GM19468 (cell line): ENCODE data around the gene MYO7A.

Experiments used
- ATAC-seq: cut with Tn5 transposase; IDR thresholded peaks from one replicate; pipeline ENCODE4 v1.9.1; 2021; ENCODE audit warnings: mild to moderate bottlenecking, moderate library complexity, moderate number of reproducible peaks; ENCODE audit not compliant: unreplicated experiment; ENCODE audit errors: extremely low read depth

MYO7A gene

GRCh38 chr11:77195071-77195755 is 67.2 kb downstream of the MYO7A start:
- no peak for ATAC-seq

GRCh38 chr11:77196961-77197360 is 68.9 kb downstream of the MYO7A start:
- no peak for ATAC-seq

GRCh38 chr11:77197626-77198320 is 69.7 kb downstream of the MYO7A start:
- no peak for ATAC-seq

GRCh38 chr11:77198440-77198849 is 70.4 kb downstream of the MYO7A start:
- no peak for ATAC-seq

- ATAC-seq, result no peak
These were observed 71.2 kb downstream of the MYO7A start for GRCh38 chr11:77199137-77199745.

GRCh38 chr11:77200351-77201268 is 72.6 kb downstream of the MYO7A start:
- no peak for ATAC-seq

GRCh38 chr11:77201370-77201769 is 73.3 kb downstream of the MYO7A start:
- no peak for ATAC-seq

GRCh38 chr11:77201991-77202841 is 74.2 kb downstream of the MYO7A start:
- ATAC-seq, result no peak

GRCh38 chr11:77202941-77203900 is 75.2 kb downstream of the MYO7A start:
- no peak for ATAC-seq

GRCh38 chr11:77203901-77204753 is 76.1 kb downstream of the MYO7A start:
- ATAC-seq, result no peak

GRCh38 chr11:77204754-77205466 is 76.9 kb downstream of the MYO7A start:
- ATAC-seq, result no peak

GRCh38 chr11:77205467-77206263 is 77.6 kb downstream of the MYO7A start:
- no peak for ATAC-seq

GRCh38 chr11:77206264-77207018 is 78.4 kb downstream of the MYO7A start:
- no peak for ATAC-seq

GRCh38 chr11:77207019-77207485 is 79.0 kb downstream of the MYO7A start:
- no peak for ATAC-seq

- no peak for ATAC-seq
These were observed 79.7 kb downstream of the MYO7A start for GRCh38 chr11:77207618-77208313.
